ENCODE results near the gene ABRACL. TPM values are rescaled to one million over a fixed set of nuclear protein-coding genes. Genes with fewer than 3 reads are reported as not detected.

Gene ABRACL
- total RNA-seq, 3 donors from 2014 or later = 36.2 to 98.5 (median 92.3) TPM

- Histone ChIP-seq H3K36me3 (ENCODE audit: low read depth) (no peaks in the 10 kb centered on the region), H3K4me1 (ENCODE audit: low read depth) (no peaks in the 10 kb centered on the region), H3K9me3 (no peaks in the 10 kb centered on the region), H3K4me3 (no peak overlapping the region)
- ATAC-seq (no peak), DNase-seq (no peak)
- intact Hi-C loops (cut with DNase I, micrococcal nuclease) = no loop called here
- no peak for TF ChIP-seq CTCF (IDR thresholded peaks at IDR 0.05)
Measured at GRCh38 chr6:139064981-139065665, 36.6 kb downstream of the ABRACL start.

- no peaks in the 10 kb centered on the region for H3K36me3 ChIP-seq (ENCODE audit: low read depth)
- DNase-seq (no peak), ATAC-seq (no peak)
- no peak overlapping the region for H3K4me3 ChIP-seq
- no peak for TF ChIP-seq CTCF (IDR thresholded peaks at IDR 0.05)
- intact Hi-C loops (cut with DNase I, micrococcal nuclease) = no loop called here
- no peaks in the 10 kb centered on the region for H3K4me1 ChIP-seq (ENCODE audit: low read depth)
- H3K9me3 ChIP-seq = no peaks in the 10 kb centered on the region
Measured at GRCh38 chr6:139066080-139066479, 37.5 kb downstream of the ABRACL start.

GRCh38 chr6:139068846-139069245 lies 40.3 kb downstream of the ABRACL start:
- no peak for ATAC-seq
- Histone ChIP-seq H3K9me3 (no peaks in the 10 kb centered on the region), H3K4me3 (no peak overlapping the region), H3K4me1 (ENCODE audit: low read depth) (no peaks in the 10 kb centered on the region), H3K36me3 (ENCODE audit: low read depth) (no peaks in the 10 kb centered on the region)
- intact Hi-C loops (cut with DNase I, micrococcal nuclease) = no loop called here
- no peak for DNase-seq
- no peak for TF ChIP-seq CTCF (IDR thresholded peaks at IDR 0.05)

GRCh38 chr6:139073118-139073517 lies 44.6 kb downstream of the ABRACL start:
- intact Hi-C loops (cut with DNase I, micrococcal nuclease) = no loop called here
- DNase-seq (no peak), ATAC-seq (no peak)
- H3K9me3 ChIP-seq = no peaks in the 10 kb centered on the region
- H3K36me3 ChIP-seq (ENCODE audit: low read depth) = no peaks in the 10 kb centered on the region
- no peak overlapping the region for H3K4me3 ChIP-seq
- TF ChIP-seq CTCF (IDR thresholded peaks at IDR 0.05) = no peak
- no peaks in the 10 kb centered on the region for H3K4me1 ChIP-seq (ENCODE audit: low read depth)

- TF ChIP-seq CTCF (IDR thresholded peaks at IDR 0.05) = no peak
- H3K4me1 ChIP-seq (ENCODE audit: low read depth) = no peaks in the 10 kb centered on the region
- DNase-seq (no peak), ATAC-seq (no peak)
- H3K4me3 ChIP-seq = no peak overlapping the region
- H3K9me3 ChIP-seq = no peaks in the 10 kb centered on the region
- H3K36me3 ChIP-seq (ENCODE audit: low read depth) = no peaks in the 10 kb centered on the region
- intact Hi-C loops (cut with DNase I, micrococcal nuclease) = no loop called here
Measured at GRCh38 chr6:139079018-139079417, 50.5 kb downstream of the ABRACL start.

Measured in mucosa of descending colon (tissue), 3 donors.